Esophagus squamous epithelium (tissue), 4 donors: ENCODE data around the gene C1orf21.

ENCODE experiments used
- POLR2A ChIP-seq, 4 donors: fragments of 450-650 bp; IDR thresholded peaks; one replicate each; pipeline ENCODE4 v1.6.1; 2017; ENCODE audit warnings: antibody characterized with exemption in 4 of 4, mild to moderate bottlenecking in 4 of 4, moderate library complexity in 3 of 4
- TF ChIP-seq, protein P1 (sequence below), 6 experiments: fragments of 450-650 bp in 4 of 6; fragments of 200-600 bp in 2 of 6; sonication (generic) in 2 of 6; IDR thresholded peaks; one replicate each; pipeline ENCODE4 v1.5.1; 2016 to 2019; ENCODE audit warnings: antibody characterized with exemption in 6 of 6, mild to moderate bottlenecking in 4 of 6, moderate library complexity in 4 of 6

DNA sequence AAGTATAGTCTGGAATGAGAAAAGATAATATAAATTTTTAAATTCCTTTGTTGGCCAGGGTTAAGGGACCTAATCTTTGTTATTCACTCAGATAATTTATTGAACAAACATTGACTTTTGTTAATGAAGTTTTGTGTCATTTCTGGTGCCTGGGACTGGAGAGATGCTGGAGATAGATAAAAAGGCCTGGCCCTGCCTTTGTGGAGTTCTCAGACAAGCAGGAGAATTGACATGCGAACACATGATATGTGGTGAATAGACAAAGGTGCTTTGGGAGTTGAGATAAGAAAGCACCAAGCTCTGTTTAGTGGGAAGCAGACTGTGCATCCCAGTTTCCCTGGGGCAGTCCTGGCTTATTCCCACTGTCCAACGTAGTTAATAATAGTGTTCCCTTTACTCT lies 8.5 kb downstream of the C1orf21 start:
- TF ChIP-seq POLR2A (IDR thresholded peaks at IDR 0.05): no peak
- TF ChIP-seq, protein P1, sequence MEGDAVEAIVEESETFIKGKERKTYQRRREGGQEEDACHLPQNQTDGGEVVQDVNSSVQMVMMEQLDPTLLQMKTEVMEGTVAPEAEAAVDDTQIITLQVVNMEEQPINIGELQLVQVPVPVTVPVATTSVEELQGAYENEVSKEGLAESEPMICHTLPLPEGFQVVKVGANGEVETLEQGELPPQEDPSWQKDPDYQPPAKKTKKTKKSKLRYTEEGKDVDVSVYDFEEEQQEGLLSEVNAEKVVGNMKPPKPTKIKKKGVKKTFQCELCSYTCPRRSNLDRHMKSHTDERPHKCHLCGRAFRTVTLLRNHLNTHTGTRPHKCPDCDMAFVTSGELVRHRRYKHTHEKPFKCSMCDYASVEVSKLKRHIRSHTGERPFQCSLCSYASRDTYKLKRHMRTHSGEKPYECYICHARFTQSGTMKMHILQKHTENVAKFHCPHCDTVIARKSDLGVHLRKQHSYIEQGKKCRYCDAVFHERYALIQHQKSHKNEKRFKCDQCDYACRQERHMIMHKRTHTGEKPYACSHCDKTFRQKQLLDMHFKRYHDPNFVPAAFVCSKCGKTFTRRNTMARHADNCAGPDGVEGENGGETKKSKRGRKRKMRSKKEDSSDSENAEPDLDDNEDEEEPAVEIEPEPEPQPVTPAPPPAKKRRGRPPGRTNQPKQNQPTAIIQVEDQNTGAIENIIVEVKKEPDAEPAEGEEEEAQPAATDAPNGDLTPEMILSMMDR (IDR thresholded peaks at IDR 0.05): no peak
